HG03469 (cell line): ENCODE data around the gene PDCD4.

ENCODE experiments used
- ATAC-seq: cut with Tn5 transposase; IDR thresholded peaks from one replicate; pipeline ENCODE4 v1.9.1; 2021; ENCODE audit warnings: mild to moderate bottlenecking, moderate library complexity, moderate number of reproducible peaks; ENCODE audit not compliant: unreplicated experiment

The PDCD4 gene

DNA sequence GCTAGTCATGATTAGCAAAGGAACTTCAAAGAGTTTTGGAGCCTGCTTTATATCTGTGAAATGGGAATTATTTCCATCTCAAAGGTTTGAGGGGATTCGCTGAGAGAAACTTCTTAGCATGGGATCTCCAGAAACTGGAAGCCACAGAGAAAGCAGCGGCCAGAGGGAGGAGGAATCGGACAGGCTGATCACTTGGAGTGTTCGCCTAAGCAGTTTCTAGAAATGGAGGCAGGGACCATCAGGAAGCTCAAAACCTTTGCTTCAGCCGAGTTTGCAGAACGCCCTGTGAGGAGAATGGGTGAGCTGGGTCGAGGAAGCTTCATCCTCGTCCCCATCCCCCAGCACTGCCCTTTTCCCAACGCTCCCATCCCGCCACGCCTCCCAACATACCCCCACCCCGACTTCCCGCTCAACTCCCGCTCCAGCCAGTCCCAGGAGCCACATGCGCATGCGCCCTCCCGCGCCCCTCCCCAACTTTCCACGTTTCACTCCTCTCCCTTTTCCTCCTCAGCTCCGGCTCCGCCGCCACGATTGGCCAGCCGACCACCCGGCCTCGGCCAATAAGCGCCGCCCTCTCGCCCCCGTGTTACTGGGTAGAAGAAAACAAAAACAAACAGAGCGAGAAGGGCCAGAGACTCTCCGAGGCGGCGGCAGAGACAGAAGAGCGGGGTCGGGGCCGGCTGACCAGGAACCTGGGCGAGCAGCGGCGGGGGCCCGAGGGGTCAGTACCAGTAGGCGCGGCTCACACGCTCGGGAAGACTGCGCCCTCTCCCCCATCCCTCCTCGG lies at the start of gene PDCD4:
PDCD4 (plus strand) TSS at position 631 of the 787 bp plus-strand sequence. CDS start 4,100 bp downstream, outside the sequence.
- peak; percentile 51 for ATAC-seq

DNA sequence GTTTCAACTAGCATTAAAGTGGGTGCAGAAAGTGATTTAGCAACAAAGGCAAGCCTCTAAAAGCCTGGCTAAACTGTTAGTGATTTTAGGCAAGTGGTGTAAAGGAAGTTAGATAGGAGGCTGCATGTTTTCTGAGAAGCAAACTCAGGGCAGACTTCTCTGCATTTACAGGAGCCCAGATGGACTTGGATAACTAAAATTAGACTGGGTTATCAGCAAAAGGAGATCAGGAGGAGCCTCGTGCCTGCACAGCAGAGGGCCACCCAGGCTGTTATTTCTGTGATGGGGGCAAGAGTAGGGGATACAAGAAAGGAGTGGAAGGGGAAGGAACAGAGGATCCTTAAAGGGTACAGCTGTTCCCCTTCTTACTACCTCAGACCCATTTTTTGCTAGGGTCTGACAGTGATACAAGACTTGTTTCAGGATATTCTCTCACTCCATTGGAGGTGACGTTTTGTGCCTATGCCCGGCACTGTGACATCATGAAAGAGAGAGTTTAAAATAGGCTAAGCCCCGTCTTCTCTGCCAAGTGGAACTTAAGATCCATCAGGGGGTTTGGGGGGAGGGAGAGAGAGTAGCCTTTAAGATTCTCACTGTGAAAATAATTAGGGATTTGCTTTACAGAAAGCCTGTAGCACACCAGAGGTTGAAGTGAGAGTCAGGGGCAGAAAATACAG lies 49.6 kb upstream of the PDCD4 start:
- ATAC-seq, result no peak

DNA sequence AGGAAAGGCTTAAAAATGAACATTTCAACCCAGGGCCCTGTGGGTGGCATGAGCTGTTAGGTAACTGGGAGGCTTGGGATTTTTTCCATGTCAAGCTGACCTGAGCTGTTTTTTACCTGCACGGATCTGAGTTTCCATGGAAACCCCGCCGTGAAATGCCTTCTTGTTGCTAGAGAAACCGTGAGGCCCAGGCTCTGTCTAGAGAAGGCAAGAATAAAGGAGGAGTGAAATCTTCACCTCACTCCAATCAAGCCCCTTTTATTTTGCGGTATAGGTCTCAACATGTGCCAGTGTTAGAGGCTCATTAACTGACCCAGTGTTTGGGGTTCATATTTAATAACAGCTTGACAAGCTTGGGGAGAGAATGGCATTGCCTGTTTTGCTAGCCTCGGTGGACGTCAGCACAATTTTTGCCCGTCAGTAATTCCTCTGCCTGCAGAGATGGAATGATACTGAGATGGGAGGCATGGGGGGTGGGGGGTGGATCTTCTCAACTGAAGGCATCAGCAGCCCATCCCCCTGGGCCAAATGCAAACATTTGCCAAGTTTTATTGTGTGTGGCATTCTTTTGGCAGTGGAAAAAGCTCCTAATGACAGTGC lies 48.9 kb upstream of the PDCD4 start:
- ATAC-seq, result no peak

DNA sequence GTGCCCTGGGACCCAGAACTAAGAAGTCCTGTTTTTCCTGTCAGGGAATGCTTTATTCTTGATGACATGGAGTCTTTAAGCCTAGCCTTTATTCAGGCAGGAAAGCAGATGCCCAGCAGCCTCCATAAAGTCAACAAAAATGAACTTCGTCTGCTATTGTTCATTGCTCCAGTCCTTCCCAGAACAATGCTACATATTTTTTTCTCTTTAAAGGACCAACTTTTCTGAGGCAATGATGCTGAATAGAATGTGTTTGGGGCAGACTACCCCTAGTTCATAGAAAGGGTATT lies 47.6 kb upstream of the PDCD4 start:
- ATAC-seq, result no peak

DNA sequence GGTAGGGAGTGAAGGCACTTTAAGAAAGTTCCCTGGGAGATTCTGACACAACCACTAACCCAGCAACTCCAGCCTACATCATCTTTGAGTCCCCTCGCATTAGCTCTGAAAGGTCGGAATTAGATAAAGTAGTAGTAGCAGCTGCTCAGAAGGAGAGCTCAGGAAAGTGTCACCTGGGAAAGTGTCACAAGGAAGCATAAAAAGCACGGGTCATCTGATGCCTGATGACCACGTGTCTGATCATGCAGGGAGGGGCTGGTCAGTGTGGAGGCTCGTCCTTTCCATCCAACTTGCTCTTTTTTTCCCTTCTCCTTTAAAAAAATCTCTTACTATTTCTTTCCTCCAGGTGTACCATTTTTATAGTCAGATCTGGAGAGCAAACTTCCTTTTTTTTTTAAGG lies 47.1 kb upstream of the PDCD4 start:
- no peak for ATAC-seq

DNA sequence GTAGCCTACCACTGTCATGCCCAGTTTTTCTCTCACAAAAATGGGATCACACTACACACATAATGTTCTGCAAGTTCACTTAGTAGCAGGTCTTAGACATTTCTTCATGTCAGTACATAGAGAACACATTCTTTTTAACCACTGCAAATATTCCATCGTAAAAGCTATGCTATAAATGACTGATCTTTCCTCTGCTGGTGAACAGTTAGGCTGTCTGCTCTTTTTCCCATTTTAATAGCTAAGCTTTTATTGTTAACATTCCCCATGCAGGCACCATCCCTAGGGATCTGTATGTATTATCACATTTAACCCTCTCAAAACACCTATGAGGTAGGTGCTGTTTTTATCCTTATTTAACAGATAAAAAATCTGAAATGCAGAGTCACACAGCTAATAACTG lies 46.2 kb upstream of the PDCD4 start:
- ATAC-seq, result no peak

DNA sequence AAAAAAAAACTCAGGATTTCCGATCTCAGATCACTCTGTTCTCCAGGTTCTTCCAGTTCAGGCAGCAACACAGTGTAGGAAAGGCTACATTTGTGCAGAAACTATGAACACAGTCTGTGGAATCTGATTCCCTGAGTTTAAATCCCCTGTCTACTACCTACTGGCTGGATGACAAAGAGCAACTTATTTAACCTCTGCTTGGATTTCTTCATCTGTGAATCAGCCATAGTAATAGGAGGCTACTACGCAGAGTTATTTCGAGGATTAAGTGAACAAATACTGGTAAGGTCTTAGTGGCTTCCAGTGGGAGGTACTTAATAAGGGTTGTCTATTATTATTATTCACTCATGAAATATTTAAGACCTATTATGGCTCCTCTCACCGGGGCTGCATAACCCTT lies 44.3 kb upstream of the PDCD4 start:
- ATAC-seq, result no peak

DNA sequence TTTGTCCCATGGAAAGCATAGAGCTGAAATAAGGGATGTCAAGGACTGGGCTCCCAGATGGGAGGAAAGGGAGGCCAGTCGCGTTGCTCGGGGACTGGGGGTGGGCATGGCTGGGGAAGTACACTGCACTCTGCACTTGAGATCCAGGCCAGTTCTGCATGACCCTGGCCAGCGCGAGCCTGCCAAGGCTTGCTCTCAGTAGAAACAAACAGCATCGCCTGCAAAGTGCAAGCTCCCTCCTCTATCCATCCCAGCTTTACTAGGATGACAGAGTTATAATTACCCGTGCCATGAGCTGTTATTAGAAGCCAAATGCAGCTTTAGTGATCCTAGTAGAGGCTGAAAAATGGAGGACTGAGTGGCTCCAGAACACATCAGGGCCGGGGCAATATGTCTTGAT lies 43.9 kb upstream of the PDCD4 start:
- ATAC-seq, result no peak

DNA sequence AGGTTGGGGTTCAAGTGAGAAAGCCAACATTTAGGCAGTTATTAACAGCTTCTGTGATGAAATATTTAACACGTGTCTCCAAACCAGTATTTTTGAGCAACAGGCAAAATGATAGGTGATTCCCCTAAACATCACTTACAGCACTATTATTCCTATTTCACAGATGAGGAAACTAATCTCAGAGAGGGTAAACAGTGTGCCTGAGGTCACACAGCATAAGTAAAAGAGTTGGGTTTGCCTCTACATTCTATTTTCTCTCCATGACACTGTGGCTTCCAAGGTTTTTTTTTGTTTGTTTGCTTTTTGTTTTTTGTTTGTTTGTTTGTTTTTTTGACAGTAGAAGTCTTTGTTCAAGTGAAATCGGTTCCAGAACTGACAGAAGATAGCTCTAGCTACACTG lies 43.2 kb upstream of the PDCD4 start:
- ATAC-seq, result no peak

DNA sequence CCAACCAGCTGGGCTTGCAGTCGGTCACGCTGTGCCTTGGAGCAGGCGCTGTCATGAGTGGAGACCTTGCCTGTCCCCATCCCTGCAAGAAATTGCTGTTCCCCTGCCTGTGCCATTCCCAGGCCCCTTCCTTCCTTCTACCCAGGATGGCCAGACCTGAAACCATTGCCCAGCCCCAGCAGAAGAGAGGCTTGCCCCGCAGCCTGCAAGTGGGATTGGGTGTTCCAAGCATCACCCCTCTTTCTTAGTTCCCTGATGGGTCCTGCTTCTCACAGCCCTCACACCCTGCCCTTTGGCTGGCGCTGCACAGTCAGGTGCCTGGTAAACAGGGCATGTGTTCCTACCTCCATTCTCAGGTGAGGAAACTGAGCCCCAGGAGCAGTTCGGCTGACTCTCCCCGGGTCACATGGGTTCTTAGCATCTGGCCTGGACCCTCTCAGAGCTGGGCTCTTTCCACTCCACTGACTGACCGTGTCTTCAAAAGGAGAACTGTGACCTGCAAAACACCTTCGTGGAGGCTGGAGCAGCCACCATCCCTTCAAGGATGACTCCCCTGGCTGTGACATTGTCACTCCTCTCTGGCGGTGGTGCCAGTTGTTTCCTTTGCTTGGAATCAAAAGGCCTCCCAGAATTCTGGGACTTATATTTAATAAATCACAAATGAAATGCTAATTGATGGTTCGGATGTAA lies 41.9 kb upstream of the PDCD4 start:
- ATAC-seq, result no peak

DNA sequence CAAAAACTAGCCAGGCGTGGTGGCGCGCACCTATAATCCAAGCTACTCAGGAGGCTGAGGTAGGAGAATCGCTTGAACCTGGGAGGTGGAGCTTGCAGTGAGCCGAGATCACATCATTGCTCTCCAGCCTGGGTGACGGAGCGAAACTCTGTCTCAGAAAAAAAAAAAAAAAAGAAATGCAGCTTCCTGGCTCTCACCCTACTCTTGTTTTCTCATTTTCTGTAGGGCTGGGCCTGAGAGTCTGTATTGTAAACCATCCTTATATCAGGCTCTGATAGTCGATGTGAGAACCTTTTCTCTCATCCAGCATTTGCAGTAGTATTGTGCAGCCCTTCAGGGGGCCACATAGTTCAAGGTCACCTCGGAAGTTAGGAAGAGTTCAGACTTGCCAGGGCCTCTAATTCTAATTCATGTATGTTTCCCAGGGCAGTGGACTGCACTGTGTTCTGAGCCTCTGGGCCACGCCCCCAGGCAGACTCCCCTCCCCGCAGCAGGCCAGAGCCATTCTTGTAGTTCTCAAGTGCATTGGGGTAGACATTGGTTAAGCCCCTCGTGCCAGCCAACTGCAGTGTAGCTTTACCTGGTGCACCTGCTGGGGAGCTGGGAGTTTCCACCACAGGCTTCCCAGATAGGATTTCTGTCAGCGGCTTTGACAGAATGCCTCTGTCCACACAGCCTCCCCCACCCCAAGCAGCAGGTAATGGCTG lies 38.3 kb upstream of the PDCD4 start:
- ATAC-seq, result no peak

DNA sequence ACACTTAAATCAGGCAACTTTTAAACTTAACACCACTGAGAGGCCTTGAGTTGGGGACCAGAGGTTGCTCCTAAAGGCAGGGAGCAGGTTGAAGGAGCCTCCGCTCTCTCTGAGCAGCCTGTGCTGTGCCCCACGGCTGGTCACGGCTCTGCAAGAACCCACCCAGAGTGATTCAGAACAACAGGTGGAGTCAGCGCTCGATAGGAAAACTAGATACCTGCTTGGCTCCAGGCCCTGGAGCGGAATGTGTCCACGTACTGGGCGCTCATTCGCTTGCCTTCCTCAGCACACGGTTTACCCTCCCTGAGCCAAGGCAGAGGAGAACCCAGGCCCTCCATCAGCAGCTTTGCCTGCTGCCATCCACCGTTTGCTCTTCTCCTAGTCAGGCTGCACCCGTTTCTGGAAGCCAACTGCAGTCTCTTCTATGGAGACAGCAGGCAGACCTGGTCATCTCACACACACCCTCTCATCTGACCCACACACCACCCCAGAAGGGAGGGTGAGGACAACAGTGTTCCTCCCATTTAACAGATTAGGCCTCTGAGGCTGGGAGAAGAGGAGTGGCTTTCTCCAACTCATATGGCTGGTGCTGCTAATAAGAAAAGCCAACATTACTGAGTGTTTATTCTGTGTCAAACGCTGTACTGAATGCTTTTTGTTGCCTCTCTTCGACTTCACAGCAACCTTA lies 37.6 kb upstream of the PDCD4 start:
- ATAC-seq, result no peak

DNA sequence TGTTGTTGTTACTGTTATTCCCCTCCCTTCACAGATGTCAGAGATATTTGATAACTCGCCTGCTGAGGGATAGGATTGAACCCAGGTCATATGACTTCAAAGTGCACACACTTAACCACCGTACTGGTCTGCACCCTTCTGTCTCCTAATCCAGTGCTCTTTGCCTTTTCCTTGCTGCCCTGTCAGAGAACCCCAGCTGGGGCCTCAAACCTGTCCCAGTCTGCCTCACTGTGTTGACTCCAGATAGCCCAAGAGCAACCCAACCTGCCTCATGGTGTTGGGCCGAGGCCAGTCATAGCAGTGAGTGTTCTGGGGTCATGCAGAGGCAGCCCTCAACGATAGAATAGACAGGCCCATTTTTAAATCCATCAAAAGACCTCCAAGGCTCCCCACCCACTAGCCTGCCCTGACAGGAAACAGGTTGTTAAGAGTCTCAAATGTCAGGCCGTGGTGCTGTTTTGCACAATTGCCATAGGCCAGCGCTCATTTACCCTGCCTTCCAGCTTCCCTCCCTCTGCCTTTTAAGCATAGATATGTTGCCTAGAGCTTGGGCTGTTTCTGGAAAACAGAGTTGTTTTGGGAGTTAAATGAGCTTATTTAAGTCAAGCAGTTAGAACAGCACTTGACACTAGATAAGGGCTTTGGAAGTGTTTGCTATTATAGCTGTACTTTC lies 37.0 kb upstream of the PDCD4 start:
- no peak for ATAC-seq

DNA sequence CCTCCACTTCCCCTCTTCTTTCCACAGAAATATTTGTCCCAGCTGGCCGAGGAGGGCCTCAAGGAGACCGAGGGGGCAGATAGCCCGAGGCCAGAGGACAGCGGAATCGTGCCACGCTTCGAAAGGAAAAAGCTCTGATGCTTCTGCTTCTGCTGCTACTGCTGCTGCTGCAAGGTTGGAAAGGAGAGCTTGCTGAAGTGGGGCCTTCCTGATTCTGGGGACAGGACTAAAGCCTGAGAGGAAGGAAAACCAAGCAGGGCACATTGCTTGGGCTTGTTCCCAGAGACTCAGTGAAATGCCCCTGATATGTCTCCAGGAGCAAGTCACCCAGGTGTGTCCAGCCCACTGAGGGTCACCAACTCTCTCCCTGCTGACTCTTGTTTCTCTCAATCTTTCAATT lies 35.9 kb upstream of the PDCD4 start:
- ATAC-seq, result no peak

DNA sequence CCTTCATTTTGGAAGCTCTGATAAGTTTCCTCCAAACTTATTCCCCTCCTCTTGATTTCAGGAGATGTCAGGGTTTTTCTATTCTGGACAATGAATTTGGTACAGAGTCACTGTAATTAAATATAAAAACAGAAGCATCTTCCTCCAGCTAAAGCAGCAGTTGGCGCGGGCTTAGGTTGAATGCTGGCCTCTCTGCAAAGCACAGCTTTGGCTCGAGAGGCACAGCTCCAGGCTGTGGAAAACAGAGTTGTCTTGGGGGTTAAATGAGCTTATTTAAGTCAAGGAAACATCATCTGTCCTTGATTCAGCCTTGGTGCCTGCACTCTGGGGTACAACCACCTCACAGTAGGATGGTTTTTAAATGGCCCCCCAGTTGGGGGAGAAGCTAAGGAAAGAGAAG lies 35.0 kb upstream of the PDCD4 start:
- no peak for ATAC-seq

DNA sequence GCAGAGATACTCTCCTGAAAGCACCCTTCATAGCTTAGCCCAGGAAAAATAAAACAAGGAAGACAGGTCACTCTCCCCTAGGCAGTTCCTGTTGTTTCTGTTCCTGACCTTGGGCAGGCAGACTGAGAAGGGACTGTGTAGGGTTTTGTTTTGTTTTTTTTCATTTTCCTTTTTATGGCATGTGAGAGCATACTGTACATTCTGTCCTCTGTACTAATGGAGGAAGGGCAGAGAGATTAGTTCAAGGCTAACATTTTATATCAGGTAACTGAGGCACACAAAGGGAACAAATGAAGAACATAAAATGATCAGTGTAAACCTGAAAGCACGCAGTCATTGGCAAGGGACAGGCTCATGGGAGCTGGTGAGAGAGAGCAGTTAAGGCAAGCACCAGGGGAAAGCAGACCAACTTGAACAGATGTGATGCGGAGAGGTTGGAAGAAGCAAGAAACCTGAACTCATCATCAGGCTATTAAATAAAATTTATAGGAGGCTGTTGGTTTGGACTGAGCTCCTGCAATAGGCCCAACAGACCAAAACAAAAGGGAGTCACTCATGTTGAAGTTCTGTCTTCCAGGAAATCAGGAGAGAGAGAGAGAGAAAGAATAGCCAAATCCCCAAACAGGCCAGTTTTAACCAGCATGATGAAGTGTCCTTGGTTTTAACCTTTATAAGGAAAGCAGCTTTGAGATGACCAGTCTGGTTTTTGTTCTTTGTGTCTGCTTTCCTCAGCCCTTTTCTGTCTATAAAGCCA lies 34.1 kb upstream of the PDCD4 start:
- no peak for ATAC-seq

DNA sequence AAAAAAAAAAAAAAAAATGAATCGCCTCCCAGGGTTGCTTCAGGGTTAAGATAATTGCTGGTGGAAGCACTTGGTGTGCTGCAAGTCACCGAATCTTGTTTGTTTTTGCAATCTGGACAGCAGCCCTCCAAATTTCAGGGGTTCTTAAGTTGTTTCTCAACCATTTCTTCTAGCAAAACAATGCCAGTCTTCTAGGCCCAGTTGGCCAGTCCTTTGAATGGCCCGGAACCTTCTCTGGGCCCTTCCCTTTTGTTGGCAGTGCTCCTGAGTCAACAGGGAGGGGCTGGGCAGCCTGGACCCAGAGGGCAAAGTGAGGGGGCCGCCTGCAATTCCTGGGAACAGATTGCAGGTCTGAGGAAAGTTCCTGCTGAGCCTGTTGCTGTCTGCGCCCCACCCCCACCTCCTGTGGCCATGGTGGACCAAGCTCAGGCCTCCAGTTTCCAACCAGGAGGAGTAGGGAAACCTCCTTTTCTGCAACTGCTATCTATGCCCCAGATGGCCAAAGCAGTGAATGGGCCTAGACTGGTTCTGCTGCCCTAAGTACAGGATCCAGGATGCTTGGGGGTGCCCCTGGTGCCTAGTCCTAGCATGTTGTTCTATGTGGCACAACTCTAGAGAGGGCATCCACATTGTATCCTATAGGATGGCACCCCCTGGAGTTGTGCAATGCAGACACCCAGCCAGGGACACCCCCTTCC lies 31.4 kb upstream of the PDCD4 start:
- ATAC-seq, result no peak

DNA sequence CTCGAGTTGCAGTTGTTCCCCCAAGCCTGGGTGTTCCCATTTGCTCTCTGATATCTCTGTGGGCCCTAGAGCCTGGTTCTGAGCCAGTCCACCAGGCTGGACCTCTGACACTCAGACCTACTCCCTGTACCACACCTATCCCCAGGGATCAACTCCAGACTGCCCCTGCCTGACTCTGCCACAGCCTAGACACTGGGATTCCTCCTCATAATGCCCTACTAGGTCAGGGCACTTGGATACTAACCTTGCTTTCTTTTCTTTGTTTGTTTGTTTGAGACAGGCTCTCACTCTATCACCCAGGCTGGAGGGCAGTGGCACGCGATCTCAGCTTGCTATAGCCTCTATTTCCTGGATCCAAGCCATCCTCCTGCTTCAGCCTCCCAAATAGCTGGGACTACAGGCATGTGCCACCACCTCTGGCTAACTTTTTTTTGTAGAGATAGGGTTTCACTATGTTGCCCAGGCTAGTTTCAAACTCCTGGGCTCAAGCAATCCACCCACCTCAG lies 30.8 kb upstream of the PDCD4 start:
- no peak for ATAC-seq
